ENCODE data around the gene GIMAP8. TPM values are rescaled to one million over a fixed set of nuclear protein-coding genes. Genes with fewer than 3 reads are reported as not detected.

Gene GIMAP8
- total and polyA plus RNA-seq, 10 donors = 10.9 to 96.0 (median 54.1) TPM

DNA sequence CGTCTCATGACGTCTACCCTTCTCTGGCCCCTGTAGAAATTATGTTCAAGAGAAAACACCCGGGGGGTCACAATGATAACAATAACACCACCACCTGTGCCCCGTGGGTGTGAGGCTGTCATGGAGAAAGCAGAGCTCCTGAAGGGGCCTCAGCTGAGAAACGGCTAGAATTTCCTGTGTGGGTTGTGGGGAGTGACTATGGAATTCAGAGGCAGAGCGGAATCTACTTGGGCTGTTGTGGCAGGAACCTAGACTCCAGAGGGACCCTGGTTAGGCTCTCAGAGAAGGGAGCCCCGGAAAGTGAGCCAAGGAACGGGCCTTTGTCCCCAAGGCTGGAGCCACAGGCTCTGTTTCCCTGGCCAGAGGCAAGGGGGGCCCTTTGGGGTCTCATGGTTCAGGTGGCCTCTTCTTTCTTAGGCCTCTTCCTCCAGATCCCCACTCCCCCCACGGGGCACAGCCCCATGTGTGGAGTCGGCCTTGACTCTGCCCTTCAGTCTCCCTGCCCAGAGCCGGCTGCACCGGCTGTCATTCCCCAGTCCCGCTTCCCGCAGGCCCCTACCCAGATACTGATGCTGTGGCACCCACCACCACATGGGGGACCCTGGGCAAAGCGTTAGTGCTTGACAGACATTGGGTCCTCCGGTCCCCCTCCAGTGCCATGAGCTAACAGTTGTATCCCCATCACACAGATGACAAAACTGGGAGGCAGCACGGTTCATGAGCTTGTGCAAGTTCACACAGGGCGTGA, 6.5 kb upstream of the GIMAP8 start:
- TF ChIP-seq POLR2AphosphoS5 (IDR thresholded peaks at IDR 0.05) (no peak), POLR2A (IDR thresholded peaks at IDR 0.05) (no peak)
- TF ChIP-seq, protein P1, sequence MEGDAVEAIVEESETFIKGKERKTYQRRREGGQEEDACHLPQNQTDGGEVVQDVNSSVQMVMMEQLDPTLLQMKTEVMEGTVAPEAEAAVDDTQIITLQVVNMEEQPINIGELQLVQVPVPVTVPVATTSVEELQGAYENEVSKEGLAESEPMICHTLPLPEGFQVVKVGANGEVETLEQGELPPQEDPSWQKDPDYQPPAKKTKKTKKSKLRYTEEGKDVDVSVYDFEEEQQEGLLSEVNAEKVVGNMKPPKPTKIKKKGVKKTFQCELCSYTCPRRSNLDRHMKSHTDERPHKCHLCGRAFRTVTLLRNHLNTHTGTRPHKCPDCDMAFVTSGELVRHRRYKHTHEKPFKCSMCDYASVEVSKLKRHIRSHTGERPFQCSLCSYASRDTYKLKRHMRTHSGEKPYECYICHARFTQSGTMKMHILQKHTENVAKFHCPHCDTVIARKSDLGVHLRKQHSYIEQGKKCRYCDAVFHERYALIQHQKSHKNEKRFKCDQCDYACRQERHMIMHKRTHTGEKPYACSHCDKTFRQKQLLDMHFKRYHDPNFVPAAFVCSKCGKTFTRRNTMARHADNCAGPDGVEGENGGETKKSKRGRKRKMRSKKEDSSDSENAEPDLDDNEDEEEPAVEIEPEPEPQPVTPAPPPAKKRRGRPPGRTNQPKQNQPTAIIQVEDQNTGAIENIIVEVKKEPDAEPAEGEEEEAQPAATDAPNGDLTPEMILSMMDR (IDR thresholded peaks at IDR 0.05 in 8 of 11, conservative IDR thresholded peaks at IDR 0.05 in 3 of 11) = no peak
- Histone ChIP-seq H3K36me3 (peaks cover 0 to 25% (median 0%) of the 10 kb centered on the region in 6 donors), H3K27me3 (replicated peaks in 1 of 7) (no peaks in the 10 kb centered on the region), H3K4me3 (no peak overlapping the region), H3K9me3 (peaks cover 2 to 21% (median 15%) of the 10 kb centered on the region in 8 donors), H3K27ac (no peak overlapping the region), H3K4me1 (peaks cover 2 to 51% (median 28%) of the 10 kb centered on the region in 6 donors)
- 64 to 77% (median 67%) methylated on average over 15 to 18 of the region's 18 CpGs for WGBS, 5 donors
- DNase-seq = no peak
- intact Hi-C loops (cut with DNase I; ENCODE audit: low total_unique reads) = no loop called here

DNA sequence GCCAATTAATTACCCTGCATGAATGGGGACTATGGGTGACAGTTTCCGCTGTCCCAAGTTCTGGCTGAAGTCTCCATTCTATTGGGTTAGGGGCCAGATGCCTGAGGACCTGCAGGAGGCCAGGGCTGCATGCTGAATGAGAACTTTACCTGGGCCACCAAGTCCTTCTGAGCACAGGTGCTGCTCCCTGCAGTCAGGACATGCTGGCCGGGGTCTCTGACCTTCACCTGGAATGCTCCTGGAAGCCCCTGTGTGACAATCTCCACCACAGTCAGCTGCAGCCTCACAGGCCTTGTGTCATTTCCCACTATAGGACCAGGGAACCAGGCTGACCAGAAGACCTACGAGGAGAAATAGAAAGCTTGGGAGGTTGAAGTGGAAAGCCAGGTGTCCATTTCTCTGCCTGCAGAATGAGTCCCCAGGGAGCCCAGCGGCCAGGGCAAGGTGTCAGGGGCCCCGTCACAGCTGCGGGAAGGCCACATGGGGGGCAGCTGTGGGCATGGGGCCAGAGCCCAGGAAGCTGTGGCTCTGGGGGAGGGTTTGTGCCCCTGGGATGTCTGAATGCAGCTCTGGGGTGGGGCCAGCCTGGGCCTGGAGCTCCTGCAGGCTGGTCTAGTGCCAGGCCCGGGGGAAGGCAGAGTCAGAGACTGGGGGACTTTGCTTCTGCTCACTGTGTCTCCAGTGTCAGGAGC, 5.6 kb upstream of the GIMAP8 start:
- peak overlapping the region in 1 of 8 donors; percentile 13 for H3K27ac ChIP-seq
- TF ChIP-seq POLR2AphosphoS5 (IDR thresholded peaks at IDR 0.05) = peak in 2 of 3 donors; percentile 9 to 36
- TF ChIP-seq POLR2A (IDR thresholded peaks at IDR 0.05) = no peak
- H3K27me3 ChIP-seq (replicated peaks in 1 of 7) = no peaks in the 10 kb centered on the region
- DNase-seq = no peak
- H3K4me1 ChIP-seq = peaks cover 9 to 57% (median 35%) of the 10 kb centered on the region in 6 donors
- intact Hi-C loops (cut with DNase I; ENCODE audit: low total_unique reads) = no loop called here
- peaks cover 0 to 25% (median 0%) of the 10 kb centered on the region in 6 donors for H3K36me3 ChIP-seq
- 62 to 90% (median 68%) methylated on average over 3 to 7 of the region's 7 CpGs for WGBS, 5 donors
- H3K4me3 ChIP-seq = no peak overlapping the region
- peaks cover 2 to 21% (median 15%) of the 10 kb centered on the region in 8 donors for H3K9me3 ChIP-seq

DNA sequence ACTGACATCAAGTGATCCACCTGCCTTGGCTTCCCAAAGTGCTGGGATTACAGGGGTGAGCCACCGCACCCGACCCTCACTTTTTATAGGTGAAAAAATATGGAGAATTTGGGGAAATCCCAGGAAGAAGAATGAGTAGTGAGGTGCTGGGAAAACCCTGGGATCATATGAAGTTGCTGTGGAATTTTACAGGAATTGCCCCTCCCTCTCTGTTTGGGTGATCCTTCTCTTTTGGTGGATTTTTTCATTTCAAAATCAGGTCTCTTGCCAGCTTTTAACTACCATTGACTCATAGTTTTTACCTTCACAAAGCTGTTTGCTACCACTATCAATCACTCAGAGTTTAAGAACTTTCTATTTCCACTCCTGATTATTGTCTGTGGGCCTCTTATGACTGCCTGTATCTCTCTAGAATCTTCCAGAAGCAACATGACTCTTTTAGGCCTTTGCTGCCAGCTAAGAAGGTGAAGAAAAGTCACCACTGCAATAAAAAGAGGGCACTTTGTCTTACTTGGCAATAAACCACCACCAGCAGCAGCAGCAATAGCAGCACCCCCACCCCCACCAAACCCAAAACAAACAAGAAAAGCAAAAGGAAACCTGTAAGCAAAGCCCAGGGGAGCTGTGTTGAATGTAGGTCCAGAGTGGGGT, 4.0 kb upstream of the GIMAP8 start:
- 90 to 95% (median 92%) methylated on average over 2 of the region's 2 CpGs for WGBS, 5 donors
- intact Hi-C loops (cut with DNase I; ENCODE audit: low total_unique reads) = no loop called here
- H3K9me3 ChIP-seq = peaks cover 2 to 13% (median 9%) of the 10 kb centered on the region in 8 donors
- DNase-seq = no peak
- peaks cover 23 to 67% (median 46%) of the 10 kb centered on the region in 6 donors for H3K4me1 ChIP-seq
- no peaks in the 10 kb centered on the region for H3K27me3 ChIP-seq (replicated peaks in 1 of 7)
- H3K4me3 ChIP-seq = no peak overlapping the region
- H3K27ac ChIP-seq = peak overlapping the region in 3 of 8 donors; percentile 3 to 13 (median 5)
- H3K36me3 ChIP-seq = peaks cover 0 to 25% (median 0%) of the 10 kb centered on the region in 6 donors
- TF ChIP-seq POLR2A (IDR thresholded peaks at IDR 0.05) = no peak
- TF ChIP-seq POLR2AphosphoS5 (IDR thresholded peaks at IDR 0.05) = no peak
- TF ChIP-seq, protein P1 (IDR thresholded peaks at IDR 0.05 in 8 of 11, conservative IDR thresholded peaks at IDR 0.05 in 3 of 11) = no peak

DNA sequence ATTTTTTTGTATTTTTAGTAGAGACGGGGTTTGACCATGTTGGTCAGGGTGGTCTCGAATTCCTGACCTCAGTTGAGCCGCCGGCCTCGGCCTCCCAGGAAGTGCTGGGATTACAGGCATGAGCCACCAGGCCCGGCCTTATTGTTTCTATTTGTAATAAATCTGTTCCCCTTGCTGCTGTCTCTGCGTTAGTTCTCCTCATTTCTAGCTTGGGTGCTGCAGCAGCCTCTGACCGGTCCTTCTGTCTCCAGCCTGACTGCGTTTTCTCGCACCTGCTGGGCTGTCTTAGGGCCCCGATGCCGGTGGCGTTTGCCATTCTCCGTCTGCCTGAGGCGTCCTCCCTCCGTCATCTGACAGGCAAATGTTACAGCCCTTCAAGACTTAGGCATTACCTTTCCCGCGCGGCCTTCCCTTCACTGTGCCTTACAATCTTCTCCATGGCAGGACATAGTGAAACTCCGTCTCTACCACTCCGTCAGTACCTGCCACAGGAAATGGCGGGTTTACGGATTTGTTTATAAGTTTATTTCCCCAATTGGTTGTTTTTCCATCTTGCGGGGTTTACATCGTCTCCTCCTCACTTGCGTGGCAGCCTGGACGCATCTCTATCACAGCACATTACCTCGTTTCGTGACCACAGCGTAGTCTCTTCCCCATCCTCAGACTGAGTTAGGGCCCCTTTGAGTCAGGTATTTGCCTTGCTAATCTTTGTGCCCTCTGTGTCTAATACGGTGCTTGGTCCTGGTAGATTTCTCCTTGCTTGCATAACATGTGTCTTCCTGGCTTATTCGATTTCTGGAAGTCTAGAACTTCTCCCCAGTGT, 2.3 kb upstream of the GIMAP8 start:
- no peaks in the 10 kb centered on the region for H3K9me3 ChIP-seq
- H3K4me3 ChIP-seq = peak overlapping the region in 1 of 8 donors; percentile 93
- H3K4me1 ChIP-seq = peaks cover 23 to 84% (median 60%) of the 10 kb centered on the region in 6 donors
- H3K36me3 ChIP-seq = peaks cover 0 to 10% (median 0%) of the 10 kb centered on the region in 6 donors
- TF ChIP-seq, protein P1 (IDR thresholded peaks at IDR 0.05 in 8 of 11, conservative IDR thresholded peaks at IDR 0.05 in 3 of 11) = no peak
- no peak for TF ChIP-seq POLR2AphosphoS5 (IDR thresholded peaks at IDR 0.05)
- no peak for TF ChIP-seq POLR2A (IDR thresholded peaks at IDR 0.05)
- intact Hi-C loops (cut with DNase I; ENCODE audit: low total_unique reads) = loop anchor here (2.0 kb wide), 1 partner anchor 309 kb away; no protein-coding TSS in a partner anchor
- H3K27me3 ChIP-seq (replicated peaks in 1 of 7) = no peaks in the 10 kb centered on the region
- no peak for DNase-seq
- WGBS, 5 donors = 69 to 79% (median 74%) methylated on average over 32 of the region's 32 CpGs
- peak overlapping the region in 5 of 8 donors; percentile 85 to 95 (median 92) for H3K27ac ChIP-seq
